ENCODE results near the gene MFAP1.

Gene MFAP1, protein sequence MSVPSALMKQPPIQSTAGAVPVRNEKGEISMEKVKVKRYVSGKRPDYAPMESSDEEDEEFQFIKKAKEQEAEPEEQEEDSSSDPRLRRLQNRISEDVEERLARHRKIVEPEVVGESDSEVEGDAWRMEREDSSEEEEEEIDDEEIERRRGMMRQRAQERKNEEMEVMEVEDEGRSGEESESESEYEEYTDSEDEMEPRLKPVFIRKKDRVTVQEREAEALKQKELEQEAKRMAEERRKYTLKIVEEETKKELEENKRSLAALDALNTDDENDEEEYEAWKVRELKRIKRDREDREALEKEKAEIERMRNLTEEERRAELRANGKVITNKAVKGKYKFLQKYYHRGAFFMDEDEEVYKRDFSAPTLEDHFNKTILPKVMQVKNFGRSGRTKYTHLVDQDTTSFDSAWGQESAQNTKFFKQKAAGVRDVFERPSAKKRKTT

DNA sequence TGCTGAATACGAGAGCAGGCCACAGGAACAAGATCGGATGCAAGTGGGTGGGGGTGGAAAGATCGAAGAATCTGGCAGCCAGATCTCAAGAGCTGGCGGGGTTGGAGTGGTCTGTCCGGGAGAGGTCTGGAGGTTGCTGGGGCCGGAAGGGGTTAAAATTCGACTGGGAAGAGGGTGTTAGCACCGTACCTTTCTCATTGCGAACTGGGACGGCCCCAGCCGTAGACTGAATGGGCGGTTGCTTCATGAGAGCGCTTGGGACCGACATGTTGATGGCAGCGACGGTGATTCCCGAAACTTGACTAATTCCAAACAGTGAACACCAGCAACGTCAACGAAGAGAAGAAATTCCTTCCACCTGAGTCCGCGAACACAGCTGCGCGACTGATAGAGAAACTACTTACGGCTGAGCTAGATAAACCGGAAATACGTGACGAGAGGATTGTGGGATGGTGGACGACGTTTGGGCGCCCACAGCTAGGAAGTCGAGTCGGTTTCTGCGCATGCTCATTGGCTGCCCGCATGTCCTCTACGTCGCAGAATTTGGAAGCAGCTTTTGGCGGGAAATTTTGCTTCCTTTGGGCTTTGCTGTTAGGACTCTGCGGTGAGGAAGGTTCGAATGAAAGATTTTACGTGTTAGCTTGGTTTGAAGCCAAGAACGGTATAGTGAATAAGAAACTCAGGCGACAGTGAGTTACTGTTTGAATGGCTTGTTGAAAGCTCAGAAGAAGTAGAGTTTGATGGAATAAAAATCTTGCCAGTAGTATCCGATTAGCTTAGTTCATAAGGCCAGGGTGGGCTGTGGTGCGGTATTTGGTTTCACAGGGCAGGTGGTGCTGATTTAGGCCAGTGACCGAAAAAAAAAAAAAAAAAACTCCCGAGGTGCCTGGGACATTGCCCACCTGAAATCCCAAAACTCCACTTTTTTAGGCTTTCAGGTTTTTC, at the start of gene MFAP1:
Gene MFAP1 (minus strand): TSS at position 389 of the 945 bp plus-strand sequence. CDS start 121 bp downstream, at position 268.
- TF ChIP-seq GATA2 (IDR thresholded peaks at IDR 0.05; ENCODE audit: low read depth, low read length) (no peak), GATA3 (IDR thresholded peaks at IDR 0.05; ENCODE audit: low read depth, low read length) (no peak)

DNA sequence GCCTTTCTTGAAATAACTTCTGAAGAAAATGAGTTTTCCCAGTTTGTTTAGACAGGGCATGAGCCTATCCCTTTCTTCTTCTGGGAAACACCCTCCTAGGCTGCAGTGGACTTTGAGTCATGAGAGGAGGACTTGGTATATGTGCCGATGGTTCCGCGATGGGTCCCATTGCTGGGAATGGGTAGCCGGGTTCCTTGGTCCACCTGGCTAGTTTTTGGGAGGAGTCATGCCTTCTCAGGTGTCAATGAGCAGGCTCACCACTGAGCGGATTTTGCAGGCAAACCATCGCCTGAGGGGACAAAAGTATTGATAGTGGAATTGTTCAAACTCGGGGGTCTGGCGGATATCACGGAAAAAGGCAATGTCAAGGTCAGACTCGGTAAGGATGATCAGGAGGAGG, 49.2 kb upstream of the MFAP1 start:
- TF ChIP-seq GATA2 (IDR thresholded peaks at IDR 0.05; ENCODE audit: low read depth, low read length) (no peak), GATA3 (IDR thresholded peaks at IDR 0.05; ENCODE audit: low read depth, low read length) (no peak)

DNA sequence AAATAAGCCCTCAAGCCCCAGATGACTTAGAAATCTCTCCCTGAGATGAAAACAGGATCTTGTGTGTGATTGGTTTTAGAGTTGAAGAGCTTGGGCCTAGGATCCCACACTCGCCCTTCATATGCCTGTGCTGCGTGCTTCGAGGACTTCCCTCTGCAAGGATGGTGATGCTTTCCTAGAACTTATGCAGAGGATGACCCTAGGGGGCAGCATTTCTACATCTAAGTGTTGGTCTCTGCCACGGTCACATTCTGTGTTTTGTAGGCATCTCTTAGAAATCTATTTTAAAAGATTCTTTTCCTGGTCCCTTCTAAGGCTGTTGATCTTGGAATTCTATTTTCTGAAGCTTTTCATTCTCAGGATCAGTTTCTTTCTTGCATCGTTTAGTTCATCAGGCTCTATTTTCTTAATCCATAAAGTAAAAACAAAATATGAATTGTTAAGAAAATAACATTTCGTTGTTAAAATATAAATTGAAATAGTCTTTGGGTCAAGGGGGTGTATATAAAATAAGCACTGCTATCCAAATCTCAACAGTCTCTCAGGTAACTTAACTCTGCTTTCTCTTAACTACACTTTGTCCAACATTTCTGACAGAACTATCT, 48.0 kb upstream of the MFAP1 start:
- TF ChIP-seq GATA3 (IDR thresholded peaks at IDR 0.05; ENCODE audit: low read depth, low read length) = no peak
- TF ChIP-seq GATA2 (IDR thresholded peaks at IDR 0.05; ENCODE audit: low read depth, low read length) = no peak

- no peak for TF ChIP-seq GATA2 (IDR thresholded peaks at IDR 0.05; ENCODE audit: low read depth, low read length)
- TF ChIP-seq GATA3 (IDR thresholded peaks at IDR 0.05; ENCODE audit: low read depth, low read length) = no peak
These were observed 47.3 kb upstream of the MFAP1 start for GRCh38 chr15:43871835-43872234.

DNA sequence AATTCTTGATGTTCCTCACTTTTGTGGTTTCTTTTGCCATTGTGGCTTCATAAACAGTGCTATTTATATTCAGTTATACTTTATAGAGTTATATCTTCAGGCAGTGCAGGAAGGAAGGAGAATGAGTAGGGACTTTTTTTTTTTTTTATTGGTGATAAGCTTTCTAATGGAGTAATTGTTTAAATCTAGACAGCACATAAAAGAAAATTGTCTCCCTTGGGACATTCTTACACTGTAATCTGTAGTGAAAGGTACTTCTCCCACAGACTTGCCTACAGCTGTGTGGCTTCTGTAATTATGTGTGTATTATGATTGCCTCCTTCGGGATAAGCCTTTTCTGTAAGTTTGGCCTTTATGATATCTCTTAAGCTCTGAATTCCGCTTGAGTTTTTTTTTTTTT, 43.9 kb upstream of the MFAP1 start:
- TF ChIP-seq GATA3 (IDR thresholded peaks at IDR 0.05; ENCODE audit: low read depth, low read length) = no peak
- no peak for TF ChIP-seq GATA2 (IDR thresholded peaks at IDR 0.05; ENCODE audit: low read depth, low read length)

DNA sequence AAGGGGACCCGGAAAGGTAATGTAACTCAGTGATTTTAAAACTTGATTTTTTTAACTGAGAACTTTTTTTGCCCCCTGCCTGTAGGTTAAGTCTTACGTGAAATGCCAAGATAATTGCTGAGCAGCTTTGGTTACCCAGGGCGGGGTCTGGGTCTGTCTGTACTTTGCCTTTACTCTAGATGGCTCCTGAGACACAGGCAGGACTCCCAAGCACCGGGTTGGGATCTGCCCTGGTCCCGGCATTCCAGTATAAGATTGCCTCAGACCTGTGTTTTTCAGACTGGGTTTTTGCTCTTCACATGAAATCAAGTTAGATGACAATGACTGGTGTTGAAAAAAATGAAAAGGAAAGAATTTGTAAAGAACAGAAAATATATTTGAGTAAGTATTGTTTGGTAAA, 42.6 kb upstream of the MFAP1 start:
- no peak for TF ChIP-seq GATA2 (IDR thresholded peaks at IDR 0.05; ENCODE audit: low read depth, low read length)
- TF ChIP-seq GATA3 (IDR thresholded peaks at IDR 0.05; ENCODE audit: low read depth, low read length) = no peak

DNA sequence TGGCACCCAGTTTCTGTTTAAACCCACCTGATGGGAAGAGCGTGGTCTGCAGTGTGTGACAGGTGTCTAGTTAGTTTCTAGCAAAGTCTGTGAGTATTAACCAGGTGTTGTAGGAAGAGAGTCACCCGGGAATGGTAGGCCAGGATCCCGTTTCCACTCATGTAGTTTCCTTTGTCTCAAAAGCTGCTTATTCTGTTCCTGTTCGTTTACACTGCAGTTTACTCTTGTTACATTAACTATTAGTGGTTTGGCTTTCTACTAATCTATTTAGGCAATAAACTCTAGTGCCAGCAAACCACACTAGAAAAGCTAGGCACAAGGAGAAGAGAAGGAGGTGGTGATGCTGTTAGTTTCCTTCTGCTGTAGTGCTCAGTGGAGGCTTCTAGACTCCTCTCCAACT, 35.1 kb upstream of the MFAP1 start:
- TF ChIP-seq GATA2 (IDR thresholded peaks at IDR 0.05; ENCODE audit: low read depth, low read length) = no peak
- no peak for TF ChIP-seq GATA3 (IDR thresholded peaks at IDR 0.05; ENCODE audit: low read depth, low read length)

DNA sequence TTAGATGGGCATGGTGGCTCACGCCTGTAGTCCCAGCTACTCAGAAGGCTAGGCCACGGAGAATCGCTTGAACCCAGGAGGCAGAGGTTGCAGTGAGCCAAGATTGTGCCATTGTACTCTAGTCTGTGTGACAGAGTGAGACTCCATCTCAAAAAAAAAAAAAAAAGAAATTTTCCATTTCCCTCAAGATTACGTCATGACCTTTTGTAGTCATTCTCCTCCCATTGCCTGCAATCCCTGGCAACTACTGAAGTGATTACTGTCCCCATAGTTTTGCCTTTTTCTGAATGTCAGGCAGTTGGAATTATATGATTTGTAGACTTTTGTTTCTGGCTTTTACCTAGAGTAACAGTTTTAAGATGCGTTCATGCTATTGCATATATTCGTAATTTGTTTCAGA, 30.3 kb upstream of the MFAP1 start:
- TF ChIP-seq GATA3 (IDR thresholded peaks at IDR 0.05; ENCODE audit: low read depth, low read length) = no peak
- no peak for TF ChIP-seq GATA2 (IDR thresholded peaks at IDR 0.05; ENCODE audit: low read depth, low read length)

GRCh38 chr15:43852607-43853006, 28.1 kb upstream of the MFAP1 start:
- TF ChIP-seq GATA2 (IDR thresholded peaks at IDR 0.05; ENCODE audit: low read depth, low read length) (no peak), GATA3 (IDR thresholded peaks at IDR 0.05; ENCODE audit: low read depth, low read length) (no peak)

GRCh38 chr15:43851251-43851650, 26.8 kb upstream of the MFAP1 start:
- TF ChIP-seq GATA3 (IDR thresholded peaks at IDR 0.05; ENCODE audit: low read depth, low read length) (no peak), GATA2 (IDR thresholded peaks at IDR 0.05; ENCODE audit: low read depth, low read length) (no peak)

DNA sequence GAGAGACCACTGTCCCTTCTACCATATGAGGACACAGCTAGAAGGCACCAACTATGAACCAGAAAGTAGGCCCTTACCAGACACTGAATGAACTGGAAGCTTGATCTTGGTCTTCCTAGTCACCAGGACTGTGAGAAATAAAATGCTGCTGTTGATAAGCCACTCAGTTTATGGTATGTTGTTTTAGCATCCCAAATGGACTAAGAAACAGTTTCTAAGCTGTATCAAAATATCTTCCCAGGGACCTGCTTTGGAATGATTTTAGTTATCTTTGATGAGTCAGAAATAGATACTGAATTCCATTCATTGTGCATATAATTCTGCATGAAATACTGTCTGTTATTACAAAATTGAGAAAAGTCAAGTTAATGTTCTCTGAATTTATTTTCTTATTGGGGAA, 20.9 kb upstream of the MFAP1 start:
- TF ChIP-seq GATA2 (IDR thresholded peaks at IDR 0.05; ENCODE audit: low read depth, low read length) (no peak), GATA3 (IDR thresholded peaks at IDR 0.05; ENCODE audit: low read depth, low read length) (no peak)

DNA sequence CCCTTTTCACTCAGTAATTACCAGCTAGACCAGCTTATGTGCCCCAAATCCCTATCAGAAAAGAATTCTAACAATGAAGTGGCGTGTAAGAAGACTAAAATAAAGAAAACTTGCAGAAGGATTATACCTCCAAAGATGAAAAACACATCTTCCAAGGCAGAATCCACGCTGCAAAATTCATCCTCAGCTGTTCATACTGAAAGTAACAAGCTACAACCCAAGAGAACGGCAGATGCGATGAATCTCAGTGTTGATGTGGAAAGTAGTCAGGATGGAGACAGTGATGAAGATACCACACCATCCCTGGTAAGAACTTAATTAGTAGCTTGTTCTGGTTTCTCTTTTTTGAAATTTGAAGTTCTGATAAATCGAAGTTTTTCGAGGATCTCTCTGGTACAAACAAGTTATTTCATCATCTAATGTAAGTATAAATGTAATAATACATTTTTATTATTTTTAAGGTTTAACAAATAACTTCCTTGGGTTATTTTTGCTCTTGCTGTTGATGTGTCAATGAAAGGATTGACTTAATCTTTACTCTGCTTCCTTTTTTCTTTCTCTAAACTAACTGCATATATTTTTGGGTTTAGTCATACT, 3.7 kb upstream of the MFAP1 start:
- TF ChIP-seq GATA3 (IDR thresholded peaks at IDR 0.05; ENCODE audit: low read depth, low read length) = no peak
- no peak for TF ChIP-seq GATA2 (IDR thresholded peaks at IDR 0.05; ENCODE audit: low read depth, low read length)

DNA sequence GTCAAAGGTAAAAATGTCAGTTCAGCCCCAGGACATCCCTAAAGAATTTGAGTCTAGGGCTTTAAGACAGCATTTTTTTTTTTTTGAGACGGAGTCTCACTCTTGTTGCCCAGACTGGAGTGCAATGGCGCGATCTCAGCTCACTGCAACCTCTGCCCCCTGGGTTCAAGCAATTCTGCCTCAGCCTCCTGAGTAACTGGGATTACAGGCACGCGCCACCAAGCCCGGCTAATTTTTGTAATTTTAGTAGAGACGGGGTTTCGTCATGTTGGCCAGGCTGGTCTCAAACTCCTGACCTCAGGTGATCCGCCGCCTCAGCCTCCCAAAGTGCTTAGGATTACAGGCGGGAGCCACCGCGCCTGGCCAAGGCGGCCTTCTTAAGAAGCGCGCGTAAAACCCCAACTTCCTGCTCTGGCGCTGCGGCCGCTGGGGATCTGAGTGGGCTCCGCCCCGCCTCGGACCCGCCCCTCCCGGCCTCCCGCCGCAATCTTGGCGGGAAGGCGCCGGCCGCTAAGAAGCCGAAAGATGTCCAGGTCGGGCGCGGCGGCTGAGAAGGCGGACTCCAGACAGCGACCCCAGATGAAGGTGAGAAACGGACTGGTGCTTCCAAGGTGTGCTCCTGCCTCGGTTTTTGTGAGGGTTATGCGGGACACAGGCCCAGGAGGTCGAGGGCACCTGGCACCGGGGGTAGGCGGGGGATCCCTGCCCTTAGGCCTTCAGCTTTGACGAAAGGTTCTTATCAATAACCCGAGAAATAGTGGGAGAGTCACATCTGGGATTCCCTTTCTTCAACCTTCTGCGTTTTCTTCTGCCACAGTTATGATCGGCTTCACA, 2.2 kb upstream of the MFAP1 start, which contains the start of gene WDR76:
Gene WDR76 (plus strand): TSS at position 495 of the 834 bp plus-strand sequence. CDS start 31 bp downstream, at position 526.
- no peak for TF ChIP-seq GATA2 (IDR thresholded peaks at IDR 0.05; ENCODE audit: low read depth, low read length)
- no peak for TF ChIP-seq GATA3 (IDR thresholded peaks at IDR 0.05; ENCODE audit: low read depth, low read length)
